PC-3 (cell line): ENCODE data around the gene RALGDS. TPM values are rescaled to one million over a fixed set of nuclear protein-coding genes. Genes with fewer than 3 reads are reported as not detected.

Source experiments
- ATAC-seq: fragments of 200-7000 bp; cut with Tn5 transposase; 2 replicates; pipeline ENCODE4 v1.9.1; 2020; ENCODE audit warnings: mild to moderate bottlenecking, moderate library complexity
- BruUV-seq: library from RNA; stranded (reverse); fragments of 400-500 nt; replicated peaks from 2 replicates; lab custom pipeline; 2021; lab: Mats Ljungman, UMichigan
- CTCF ChIA-PET: fragments of 300-600 bp; sonication (Branson Sonifier 250); formaldehyde crosslinking; loops from one replicate; lab custom pipeline; 2022; ENCODE audit warnings: antibody characterized with exemption; lab: Charles Lee
- POLR2A ChIA-PET: fragments of 300-600 bp; sonication (Branson Sonifier 250); formaldehyde crosslinking; loops from one replicate; lab custom pipeline; 2022; ENCODE audit warnings: antibody characterized with exemption; ENCODE audit not compliant: unreplicated experiment; lab: Charles Lee
- DNase-seq: peaks from one replicate; pipeline ENCODE4 v3.0.0-alpha.2; 2015
- H2AFZ ChIP-seq: fragments of 300-600 bp; sonication (generic); 2 replicates; pipeline ENCODE4 v1.6.0; 2016; ENCODE audit warnings: antibody characterized with exemption, low read length
- H3F3A ChIP-seq: fragments of 300-600 bp; sonication (generic); one replicate; pipeline ENCODE4 v1.6.0; 2017; ENCODE audit warnings: antibody characterized with exemption, low read length, control low read depth, mild to moderate bottlenecking; ENCODE audit not compliant: unreplicated experiment
- H3K27ac ChIP-seq: fragments of 300-600 bp; sonication (generic); 2 replicates; pipeline ENCODE4 v1.5.1; 2016; ENCODE audit warnings: mild to moderate bottlenecking, low read length
- H3K27me3 ChIP-seq: fragments of 300-600 bp; sonication (generic); 2 replicates; pipeline ENCODE4 v1.6.1; 2016; ENCODE audit warnings: low read length, mixed read lengths
- H3K36me3 ChIP-seq: fragments of 300-600 bp; sonication (generic); 2 replicates; pipeline ENCODE4 v1.6.1; 2016; ENCODE audit warnings: low read depth, mixed run types, low read length, mixed read lengths
- H3K4me1 ChIP-seq: fragments of 300-600 bp; sonication (generic); 2 replicates; pipeline ENCODE4 v1.5.1; 2016; ENCODE audit warnings: low read length; ENCODE audit not compliant: insufficient read depth
- H3K4me2 ChIP-seq: fragments of 300-600 bp; sonication (generic); 2 replicates; pipeline ENCODE4 v1.6.0; 2016; ENCODE audit warnings: low read length
- H3K4me3 ChIP-seq: fragments of 300-600 bp; sonication (generic); 2 replicates; pipeline ENCODE4 v1.5.1; 2016; ENCODE audit warnings: mild to moderate bottlenecking, low read length, mixed read lengths
- H3K79me2 ChIP-seq: fragments of 300-600 bp; sonication (generic); 2 replicates; pipeline ENCODE4 v1.6.1; 2017; ENCODE audit warnings: low read length, mixed read lengths
- H3K9ac ChIP-seq: fragments of 300-600 bp; sonication (generic); 2 replicates; pipeline ENCODE4 v1.6.0; 2016; ENCODE audit warnings: mild to moderate bottlenecking, low read length
- H3K9me2 ChIP-seq: fragments of 300-600 bp; sonication (generic); replicated peaks from 2 replicates; pipeline ENCODE4 v1.6.1; 2016; ENCODE audit warnings: mixed run types, low read length, mixed read lengths
- H3K9me3 ChIP-seq: fragments of 300-600 bp; sonication (generic); 2 replicates; pipeline ENCODE4 v1.6.1; 2016; ENCODE audit warnings: low read length, mixed read lengths
- H4K20me1 ChIP-seq: fragments of 300-600 bp; sonication (generic); 2 replicates; pipeline ENCODE4 v1.6.1; 2016; ENCODE audit warnings: low read length, mixed read lengths
- CTCF ChIP-seq: fragments of 300-600 bp; sonication (generic); conservative IDR thresholded peaks from 2 replicates; pipeline ENCODE4 v1.5.1; 2017; ENCODE audit warnings: antibody characterized with exemption, low read depth, mild to moderate bottlenecking, low read length
- EZH2 ChIP-seq: fragments of 300-600 bp; sonication (generic); IDR thresholded peaks from one replicate; pipeline ENCODE4 v1.6.1; 2017; ENCODE audit warnings: antibody characterized with exemption, mild to moderate bottlenecking, low read length; ENCODE audit not compliant: unreplicated experiment
- EZH2phosphoT487 ChIP-seq: fragments of 300-600 bp; sonication (generic); IDR thresholded peaks from 2 replicates; pipeline ENCODE4 v1.6.1; 2018; ENCODE audit warnings: mild to moderate bottlenecking, antibody characterized with exemption, low read length, borderline replicate concordance
- intact Hi-C: fragments of 100-400 bp; cut with micrococcal nuclease; formaldehyde crosslinking; loops from 2 replicates; pipeline ENCODE4 v1.9.0; 2023
- total RNA-seq: library from RNA; depleted of rRNA; stranded (reverse); fragments of >200 nt; gene quantifications from 2 replicates; pipeline ENCODE4 v1.2.3, GENCODE V29; 2014

Gene RALGDS
- total RNA-seq, 1 experiment from 2014 or later, result 32.2 TPM

DNA sequence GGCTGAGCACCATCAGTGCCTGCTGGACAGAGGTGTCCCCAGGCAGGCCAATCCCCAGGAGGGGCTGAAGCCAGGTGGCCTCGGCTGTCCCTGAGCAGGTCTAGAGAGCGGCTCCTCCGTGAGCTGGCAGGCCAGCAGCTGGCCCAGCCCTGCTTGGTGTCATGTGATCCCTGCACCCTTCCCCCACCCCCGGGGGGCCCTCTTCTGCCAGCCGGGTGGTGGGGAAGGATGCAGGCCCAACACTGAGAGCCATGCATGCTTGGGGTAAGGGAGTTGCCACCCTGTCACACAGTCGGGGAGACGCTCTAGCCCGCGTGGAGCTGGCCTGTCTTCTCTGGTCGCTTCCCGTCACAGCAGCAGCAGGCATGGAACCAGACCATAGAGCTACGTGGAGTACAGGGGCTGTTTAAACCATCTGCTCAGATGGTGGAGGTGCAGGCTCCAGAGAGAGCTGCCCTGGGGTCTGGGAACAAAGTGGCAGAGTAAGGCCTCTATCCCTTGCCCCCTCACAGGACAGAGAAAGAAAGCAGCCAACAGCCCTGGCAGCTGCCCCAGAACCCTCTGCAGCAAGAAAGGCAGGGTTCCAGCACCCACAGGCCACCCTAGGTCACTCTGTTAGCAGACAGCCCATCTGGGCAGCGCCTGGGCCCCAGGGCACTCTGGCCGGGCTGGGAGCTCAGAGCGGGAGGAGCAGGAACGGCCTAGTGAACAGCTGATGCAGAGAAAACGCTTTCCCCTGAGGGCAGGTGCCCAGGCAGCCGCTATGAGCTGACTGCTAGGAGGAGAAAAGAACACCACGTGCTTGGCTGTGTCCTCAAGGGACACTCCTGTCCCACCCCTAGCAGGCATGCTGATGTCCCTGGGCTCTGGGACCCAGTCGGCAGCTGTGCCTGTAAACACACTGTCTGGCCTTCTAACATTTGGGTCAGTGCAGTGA, 6.8 kb downstream of the RALGDS start:
- Histone ChIP-seq H3K4me2 (no peak overlapping the region), H3K27me3 (no peaks in the 10 kb centered on the region), H3K27ac (no peak overlapping the region), H3K9ac (no peak overlapping the region), H4K20me1 (no peaks in the 10 kb centered on the region; the same call in 1 of the 2 replicates), H2AFZ (no peak overlapping the region), H3K4me3 (no peak overlapping the region), H3K4me1 (no peaks in the 10 kb centered on the region), H3K36me3 (no peaks in the 10 kb centered on the region; the same call in 1 of the 2 replicates), H3K9me2 (no peaks in the 10 kb centered on the region), H3K79me2 (peaks cover 35% of the 10 kb centered on the region), H3K9me3 (no peaks in the 10 kb centered on the region), H3F3A (no peaks in the 10 kb centered on the region)
- no peak for TF ChIP-seq EZH2phosphoT487
- TF ChIP-seq EZH2, result no peak
- no peak for TF ChIP-seq CTCF
- DNase-seq, result no peak
- CTCF ChIA-PET, result interaction anchor here (2.0 kb wide), 1 partner anchor 30 kb away, joined by 5 read pairs; no protein-coding TSS in a partner anchor
- POLR2A ChIA-PET, result no interaction called here
- no TSS peak for BruUV-seq
- intact Hi-C loops, result no loop called here
- ATAC-seq, result peak; percentile 18; the same call in 1 of the 2 replicates

DNA sequence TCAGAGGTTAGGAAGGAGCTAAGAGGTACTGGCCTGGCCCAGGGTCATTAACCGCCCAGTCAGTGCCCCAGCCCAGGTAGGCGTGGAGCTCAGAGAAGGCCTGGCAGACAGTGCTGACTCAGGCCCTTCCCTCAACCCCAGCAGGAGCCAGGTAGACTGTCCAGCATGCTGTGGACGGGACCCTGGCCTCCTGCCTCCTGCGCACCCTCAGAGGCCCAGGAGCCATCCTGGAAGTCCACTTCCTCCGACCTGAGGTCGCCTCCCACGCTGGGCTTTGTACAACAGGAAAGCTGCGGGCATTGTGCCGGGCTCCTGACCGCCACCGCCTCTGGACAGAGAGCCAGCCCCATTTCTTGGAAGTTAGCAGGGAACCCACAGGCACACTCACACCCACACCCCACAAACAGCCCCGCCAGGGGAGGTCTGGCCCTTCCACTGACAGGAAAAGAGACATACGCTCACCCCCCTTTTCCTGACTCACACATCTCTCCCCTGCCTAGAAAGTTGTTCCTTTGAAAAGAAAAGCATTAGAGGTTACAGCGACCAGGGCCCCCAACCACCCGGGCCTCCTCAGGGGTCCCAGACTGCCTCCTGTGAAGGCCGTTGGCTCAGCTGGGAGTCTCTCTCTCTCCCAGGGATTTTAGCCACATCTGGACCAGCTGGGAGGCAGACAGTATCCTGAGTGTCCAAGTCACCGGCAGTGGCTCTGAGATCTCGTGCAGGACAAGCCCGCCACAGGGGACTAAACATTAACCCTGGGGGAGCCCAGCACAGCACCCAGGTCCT, 7.7 kb downstream of the RALGDS start:
- no peak overlapping the region for H3K9ac ChIP-seq
- no TSS peak for BruUV-seq
- H3K27me3 ChIP-seq, result no peaks in the 10 kb centered on the region
- TF ChIP-seq CTCF (no peak), EZH2phosphoT487 (no peak), EZH2 (no peak)
- DNase-seq (no peak), ATAC-seq (peak; percentile 24; the same call in 1 of the 2 replicates)
- no peak overlapping the region for H3K4me3 ChIP-seq
- peaks cover 26% of the 10 kb centered on the region for H3K79me2 ChIP-seq
- ChIA-PET POLR2A (no interaction called here), CTCF (interaction anchor here (2.0 kb wide), 1 partner anchor 31 kb away, joined by 5 read pairs; no protein-coding TSS in a partner anchor)
- H3K9me2 ChIP-seq, result no peaks in the 10 kb centered on the region
- intact Hi-C loops, result no loop called here
- peaks cover 2% of the 10 kb centered on the region; the same call in 1 of the 2 replicates for H3K36me3 ChIP-seq
- H3F3A ChIP-seq, result no peaks in the 10 kb centered on the region
- no peak overlapping the region for H3K4me2 ChIP-seq
- no peak overlapping the region for H2AFZ ChIP-seq
- H4K20me1 ChIP-seq, result no peaks in the 10 kb centered on the region
- no peak overlapping the region for H3K27ac ChIP-seq
- no peaks in the 10 kb centered on the region for H3K4me1 ChIP-seq
- H3K9me3 ChIP-seq, result no peaks in the 10 kb centered on the region
